MV-4-11 (cell line): Measurements from ENCODE around the gene BTD.

Experiments
- DNase-seq: peaks from one replicate; lab custom pipeline; 2025; lab: John Stamatoyannopoulos, UW

The BTD gene

GRCh38 chr3:15637131-15637951, 35.8 kb downstream of the BTD start:
- DNase-seq: no peak

- DNase-seq: no peak
Observed at GRCh38 chr3:15638193-15638890, 36.8 kb downstream of the BTD start.

GRCh38 chr3:15638891-15639262, 37.3 kb downstream of the BTD start:
- no peak for DNase-seq

- DNase-seq: no peak
Observed at GRCh38 chr3:15645246-15645645, 43.7 kb downstream of the BTD start.

GRCh38 chr3:15645740-15646501, 44.4 kb downstream of the BTD start:
- no peak for DNase-seq

- DNase-seq: no peak
Observed at GRCh38 chr3:15646851-15647511, 45.4 kb downstream of the BTD start.

- peak; percentile 98 for DNase-seq
Observed at GRCh38 chr3:15647611-15648167, 46.1 kb downstream of the BTD start.

- DNase-seq: no peak
Observed at GRCh38 chr3:15649341-15649740, 47.8 kb downstream of the BTD start.

- no peak for DNase-seq
Observed at GRCh38 chr3:15649858-15650257, 48.3 kb downstream of the BTD start.

GRCh38 chr3:15651396-15651795, 49.9 kb downstream of the BTD start:
- no peak for DNase-seq

GRCh38 chr3:15653321-15653720, 51.8 kb downstream of the BTD start:
- no peak for DNase-seq

GRCh38 chr3:15654127-15654526, 52.6 kb downstream of the BTD start:
- DNase-seq: no peak

GRCh38 chr3:15654891-15655290, 53.3 kb downstream of the BTD start:
- no peak for DNase-seq

- DNase-seq: no peak
Observed at GRCh38 chr3:15656342-15656741, 54.8 kb downstream of the BTD start.

- DNase-seq: peak; percentile 70
Observed at GRCh38 chr3:15657016-15657415, 55.5 kb downstream of the BTD start.

- DNase-seq: no peak
Observed at GRCh38 chr3:15659254-15659975, 57.9 kb downstream of the BTD start.

- DNase-seq: no peak
Observed at GRCh38 chr3:15660055-15660935, 58.8 kb downstream of the BTD start.

GRCh38 chr3:15664144-15664543, 62.6 kb downstream of the BTD start:
- DNase-seq: no peak

- no peak for DNase-seq
Observed at GRCh38 chr3:15665510-15666150, 64.1 kb downstream of the BTD start.

GRCh38 chr3:15666277-15666676, 64.7 kb downstream of the BTD start:
- DNase-seq: no peak
